GM10266 (cell line): ENCODE measurements around the gene TRABD2B.

Source experiments
- DNase-seq: peaks from one replicate; pipeline ENCODE4 v3.0.0; 2012; ENCODE audit errors: extremely low spot score
- CTCF ChIP-seq: IDR thresholded peaks from 2 replicates; pipeline ENCODE4 v1.5.1; 2012; ENCODE audit warnings: mild to moderate bottlenecking, low read depth; ENCODE audit not compliant: control insufficient read depth, insufficient read depth; ENCODE audit errors: missing control alignments

Gene TRABD2B

DNA sequence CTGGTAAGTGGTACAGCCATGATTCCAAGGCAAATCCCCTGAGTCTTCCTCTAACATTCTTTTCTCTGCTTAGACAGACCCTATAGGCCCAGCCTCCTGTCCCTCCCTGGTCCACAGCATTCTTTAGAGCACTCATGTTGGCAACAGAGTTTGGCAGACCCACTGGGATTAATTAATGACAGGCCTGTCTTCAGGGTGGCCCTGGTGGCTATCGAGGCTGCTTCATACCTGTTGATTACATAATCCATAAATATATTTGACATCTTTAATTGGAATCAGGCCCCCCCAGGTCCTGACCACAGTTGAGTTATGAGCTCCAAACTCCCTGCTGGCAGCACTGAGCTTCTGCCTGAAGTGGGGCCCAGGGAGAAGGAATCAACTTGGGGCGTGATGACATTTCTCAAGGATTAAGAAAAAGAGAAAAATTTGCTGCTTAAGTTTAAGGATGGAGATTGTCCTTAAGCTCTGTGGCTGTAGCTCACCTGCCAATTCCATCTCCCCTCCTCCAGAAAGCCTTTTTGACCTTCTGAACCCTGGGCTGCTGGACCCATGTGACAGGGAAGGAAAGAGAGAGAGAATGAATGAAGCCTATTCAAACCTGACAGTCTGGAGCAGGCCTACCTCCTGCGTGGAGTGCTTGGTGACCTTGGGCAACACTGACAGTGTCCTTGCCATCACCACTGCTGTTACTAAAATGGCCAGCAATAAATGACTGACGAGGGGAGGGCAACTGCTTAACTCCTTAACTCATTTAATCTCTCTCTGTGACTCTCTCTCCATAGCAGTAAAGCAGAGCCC, 156.6 kb downstream of the TRABD2B start:
- no peak for TF ChIP-seq CTCF
- DNase-seq = no peak

DNA sequence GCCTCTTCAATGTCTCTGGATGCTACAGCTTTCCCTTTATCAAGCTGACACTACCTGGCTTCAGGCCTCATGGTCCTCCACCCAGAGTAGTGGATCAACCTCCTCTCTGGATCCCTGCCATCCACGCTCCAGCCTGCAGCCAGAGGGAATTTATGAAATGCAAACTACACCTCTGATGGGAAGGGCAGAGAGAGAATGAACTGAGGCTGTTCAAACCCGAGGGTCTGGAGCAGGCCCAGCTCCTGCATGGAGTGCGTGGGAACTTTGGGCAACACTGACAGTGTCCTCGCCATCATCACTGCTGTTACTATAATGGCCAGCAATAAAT, 157.8 kb downstream of the TRABD2B start:
- TF ChIP-seq CTCF = no peak
- DNase-seq = no peak

DNA sequence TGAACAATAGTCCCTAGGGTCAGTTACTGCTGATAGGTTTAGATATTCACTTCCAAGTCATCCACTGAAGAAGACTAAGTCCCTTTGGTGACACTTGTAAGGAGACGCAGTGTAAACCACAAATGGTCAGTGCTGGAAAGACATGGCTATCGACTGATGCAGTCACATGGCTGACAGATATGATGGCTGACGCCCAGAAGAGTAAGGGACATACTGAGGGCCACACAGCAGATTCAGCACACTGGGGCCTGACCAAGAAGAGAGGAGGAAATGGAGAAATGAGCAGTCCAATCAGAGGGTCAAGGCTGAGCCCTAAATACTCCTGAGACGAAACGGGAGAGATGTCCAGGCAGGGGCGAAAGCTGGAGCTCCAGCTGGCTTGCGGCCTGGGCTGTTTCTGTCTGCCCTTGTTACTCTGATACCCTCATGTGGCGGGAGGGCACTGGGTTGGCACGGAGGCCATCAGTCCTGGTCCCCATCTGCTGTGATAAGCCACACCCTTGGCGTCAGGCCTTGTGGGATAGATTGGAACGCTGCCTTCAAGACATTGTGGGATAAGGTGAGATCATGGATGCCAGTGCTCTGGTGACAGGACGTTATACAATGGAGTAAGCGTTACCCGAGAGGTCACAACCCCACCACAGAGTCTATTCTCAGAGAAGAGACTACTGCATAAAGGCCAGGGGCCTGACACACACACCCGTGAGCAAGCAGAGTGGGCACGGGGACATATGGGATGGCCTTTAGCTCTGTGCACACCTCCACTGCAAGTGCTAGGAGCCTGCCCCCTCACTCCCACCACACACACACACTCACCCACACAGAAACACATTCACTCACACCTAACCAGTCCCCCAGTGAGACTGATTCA, 158.4 kb downstream of the TRABD2B start:
- TF ChIP-seq CTCF = no peak
- DNase-seq = no peak

- TF ChIP-seq CTCF = no peak
- DNase-seq = no peak
Measured at GRCh38 chr1:47837866-47838561, 159.2 kb downstream of the TRABD2B start.

DNA sequence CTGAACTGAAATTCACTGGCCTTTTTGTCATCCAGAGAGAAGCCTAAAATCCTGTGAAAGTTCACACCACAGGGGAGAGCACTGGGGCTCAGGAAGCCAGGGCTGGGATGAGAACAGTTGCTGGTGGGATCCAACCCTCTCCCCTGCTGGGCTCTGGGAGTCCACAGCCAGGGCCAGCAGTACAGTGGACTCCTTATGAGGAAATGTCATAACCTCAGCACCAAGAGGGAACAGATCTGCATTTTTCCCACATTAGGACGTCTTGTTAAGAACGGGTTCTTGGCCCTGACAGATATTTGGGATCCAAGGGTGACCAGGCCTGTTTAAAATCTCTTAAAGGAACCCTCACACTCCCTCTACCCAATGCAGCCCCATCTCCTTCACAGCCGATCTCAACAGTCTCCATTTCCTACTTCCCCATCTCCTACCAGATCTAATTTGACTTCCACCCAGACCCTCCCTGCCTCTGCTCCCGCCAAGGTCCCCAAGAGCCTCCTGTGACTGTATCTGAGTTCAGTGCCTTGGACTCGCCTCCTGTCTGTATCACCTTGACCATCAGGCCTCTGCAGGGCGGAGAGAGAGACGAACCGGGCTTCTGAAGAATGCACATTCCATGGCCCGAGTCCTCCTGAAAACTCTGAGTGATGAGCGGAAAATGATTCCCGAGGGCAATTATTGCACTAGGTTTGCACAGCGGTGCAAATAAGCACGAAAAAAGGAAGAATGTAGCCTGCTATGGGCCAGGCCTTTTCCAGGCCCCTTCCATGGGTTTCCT, 159.9 kb downstream of the TRABD2B start:
- TF ChIP-seq CTCF = no peak
- no peak for DNase-seq

- DNase-seq = no peak
- TF ChIP-seq CTCF = no peak
Measured at GRCh38 chr1:47835409-47835808, 161.8 kb downstream of the TRABD2B start.
